ENCODE data around the gene PRRX2. TPM values are rescaled to one million over a fixed set of nuclear protein-coding genes. Genes with fewer than 3 reads are reported as not detected.

PRRX2 gene
- total and polyA plus RNA-seq, 5 donors: 1.8 to 5.7 (median 2.8) TPM

DNA sequence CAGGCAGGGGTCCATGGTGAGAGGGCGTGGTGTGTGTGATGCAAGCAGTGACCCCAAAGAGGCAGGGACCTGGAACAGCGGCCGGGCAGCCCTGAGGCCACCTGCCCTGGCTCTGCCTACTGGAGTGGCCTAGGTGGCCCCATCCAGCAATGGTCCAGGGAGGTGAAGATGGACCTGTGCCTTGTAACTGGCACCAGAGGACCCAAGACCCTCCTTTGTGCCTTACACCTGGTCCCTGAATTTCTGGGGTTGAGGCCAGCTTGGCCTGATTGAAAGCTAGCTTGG, 44.7 kb downstream of the PRRX2 start:
- WGBS: 97% methylated on average over 3 of the region's 3 CpGs
- Histone ChIP-seq H3K4me1 (ENCODE audit: control insufficient read depth, insufficient read depth, low read length) (no peaks in the 10 kb centered on the region), H3K27ac (ENCODE audit: low read length) (no peak overlapping the region), H3K9me3 (ENCODE audit: control insufficient read depth, low read length) (no peaks in the 10 kb centered on the region), H3K4me3 (ENCODE audit: low read length) (no peak overlapping the region), H3K27me3 (ENCODE audit: control insufficient read depth, insufficient read depth) (no peaks in the 10 kb centered on the region)
- DNase-seq (no peak), ATAC-seq (no peak)
- intact Hi-C loops (cut with DNase I): no loop called here

DNA sequence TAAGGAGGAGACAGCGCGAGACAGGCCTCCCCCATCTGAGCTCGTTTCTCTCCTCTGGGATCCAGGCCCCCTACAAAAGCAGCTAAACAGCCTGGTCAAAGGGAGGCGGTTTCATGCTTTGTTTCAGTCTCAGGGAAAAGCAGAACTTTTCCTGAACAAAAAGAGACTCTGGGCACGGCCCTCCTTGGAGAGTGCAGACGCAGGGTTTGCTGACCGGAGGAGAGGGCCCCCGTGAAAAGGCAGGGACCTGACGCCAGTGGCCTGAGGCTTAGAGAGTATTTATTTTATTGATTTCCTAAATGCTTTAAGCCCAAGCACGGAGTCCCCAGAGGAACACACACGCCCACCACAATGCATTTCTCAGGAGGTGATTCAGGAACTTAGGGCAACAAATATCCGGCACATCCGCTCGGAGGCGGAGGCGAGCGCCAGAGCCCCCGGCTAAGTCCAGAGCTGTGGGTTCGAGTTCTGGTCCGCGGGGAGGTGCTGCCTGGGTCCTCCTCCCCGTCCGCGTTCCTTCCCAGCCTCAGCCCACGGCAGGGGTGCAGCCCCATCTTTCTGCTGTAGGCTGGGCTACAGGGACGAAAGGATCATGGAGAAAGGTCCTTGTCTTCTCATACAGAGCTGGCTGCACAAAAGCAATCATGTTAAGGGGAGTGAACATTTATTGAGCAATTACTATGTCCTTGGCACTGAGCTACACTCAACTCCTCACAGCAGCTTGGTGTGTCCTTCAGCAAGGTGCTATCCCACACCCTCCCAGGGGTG, 47.4 kb downstream of the PRRX2 start:
- H3K27ac ChIP-seq (ENCODE audit: low read length): peak overlapping the region; percentile 30
- H3K4me1 ChIP-seq (ENCODE audit: control insufficient read depth, insufficient read depth, low read length): no peaks in the 10 kb centered on the region
- H3K9me3 ChIP-seq (ENCODE audit: control insufficient read depth, low read length): no peaks in the 10 kb centered on the region
- ATAC-seq (peak; percentile 7 to 18), DNase-seq (no peak)
- no peak overlapping the region for H3K4me3 ChIP-seq (ENCODE audit: low read length)
- WGBS: 49% methylated on average over 26 of the region's 26 CpGs
- intact Hi-C loops (cut with DNase I): no loop called here
- H3K27me3 ChIP-seq (ENCODE audit: control insufficient read depth, insufficient read depth): no peaks in the 10 kb centered on the region

DNA sequence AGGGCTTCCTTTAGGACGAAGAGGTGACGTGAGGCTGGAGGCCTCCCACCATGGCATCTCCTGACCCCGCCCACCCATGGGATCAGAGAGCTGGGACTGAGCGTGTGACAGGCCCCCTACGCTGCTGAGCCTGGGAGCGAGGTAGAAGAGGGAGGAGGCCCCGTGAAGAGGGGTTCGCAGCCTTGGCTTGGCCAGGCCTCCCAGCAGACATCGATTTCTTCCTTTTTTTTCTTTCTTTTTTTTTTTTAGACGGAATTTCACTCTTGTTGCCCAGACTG, 47.9 kb downstream of the PRRX2 start:
- H3K27ac ChIP-seq (ENCODE audit: low read length): no peak overlapping the region
- no peak for ATAC-seq

DNA sequence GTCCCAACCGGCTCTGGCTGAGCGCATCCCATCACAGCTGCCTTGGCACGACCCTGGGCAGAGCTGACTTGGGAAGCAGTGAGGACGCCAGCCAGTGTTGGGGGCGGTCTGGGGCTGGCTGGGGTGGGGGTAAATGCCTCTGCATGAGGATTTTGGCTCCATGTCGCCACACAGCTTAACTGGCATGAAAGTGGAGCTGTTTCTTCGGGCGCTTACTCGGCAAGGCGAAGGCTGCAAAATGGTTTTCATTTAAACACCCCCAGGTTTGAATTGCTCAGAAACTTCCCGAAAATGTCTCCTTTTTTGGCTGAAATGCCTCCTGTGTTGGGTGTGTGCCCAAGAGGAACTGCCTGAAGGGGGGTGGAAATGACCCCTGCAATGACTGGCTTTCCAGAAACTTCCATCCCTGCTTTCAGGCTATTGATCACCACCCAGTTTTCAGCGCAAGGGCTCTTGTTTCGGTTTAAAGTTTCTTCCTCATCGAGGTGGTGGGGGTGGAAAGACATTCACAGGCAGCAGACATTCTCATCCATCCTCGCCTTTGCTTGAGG, 49.1 kb downstream of the PRRX2 start:
- intact Hi-C loops (cut with DNase I): no loop called here

More for the DNA sequence above, 47.9 kb downstream of the PRRX2 start:
- intact Hi-C loops (cut with DNase I): no loop called here
- 90% methylated on average over 10 of the region's 10 CpGs for WGBS
- no peaks in the 10 kb centered on the region for H3K9me3 ChIP-seq (ENCODE audit: control insufficient read depth, low read length)
- no peaks in the 10 kb centered on the region for H3K4me1 ChIP-seq (ENCODE audit: control insufficient read depth, insufficient read depth, low read length)
- DNase-seq: no peak
- H3K27me3 ChIP-seq (ENCODE audit: control insufficient read depth, insufficient read depth): no peaks in the 10 kb centered on the region
- no peak overlapping the region for H3K4me3 ChIP-seq (ENCODE audit: low read length)

DNA sequence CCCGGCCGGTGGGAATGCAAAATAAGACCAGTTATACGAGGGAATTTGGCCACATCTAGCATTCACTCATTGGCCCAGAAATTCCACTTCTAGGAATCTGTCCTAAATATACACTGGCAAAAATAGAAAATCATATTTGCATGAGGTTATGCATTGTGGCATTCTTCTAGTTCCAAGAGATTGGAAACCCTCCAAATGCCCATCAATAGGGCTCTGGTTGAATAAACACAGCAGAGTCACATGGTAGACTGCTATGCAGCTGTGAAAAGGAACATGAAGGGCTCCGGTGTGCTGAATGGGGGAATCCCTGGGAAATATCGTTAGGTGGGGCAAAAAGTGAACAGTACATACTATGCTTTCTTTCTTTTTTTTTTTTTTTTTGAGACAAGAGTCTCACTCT, 50.6 kb downstream of the PRRX2 start:
- no peak overlapping the region for H3K27ac ChIP-seq (ENCODE audit: low read length)

More for the DNA sequence above, 49.1 kb downstream of the PRRX2 start:
- Histone ChIP-seq H3K9me3 (ENCODE audit: control insufficient read depth, low read length) (no peaks in the 10 kb centered on the region), H3K27me3 (ENCODE audit: control insufficient read depth, insufficient read depth) (no peaks in the 10 kb centered on the region), H3K27ac (ENCODE audit: low read length) (no peak overlapping the region), H3K4me1 (ENCODE audit: control insufficient read depth, insufficient read depth, low read length) (no peaks in the 10 kb centered on the region), H3K4me3 (ENCODE audit: low read length) (no peak overlapping the region)
- WGBS: 71% methylated on average over 15 of the region's 15 CpGs
- ATAC-seq (no peak), DNase-seq (no peak)

DNA sequence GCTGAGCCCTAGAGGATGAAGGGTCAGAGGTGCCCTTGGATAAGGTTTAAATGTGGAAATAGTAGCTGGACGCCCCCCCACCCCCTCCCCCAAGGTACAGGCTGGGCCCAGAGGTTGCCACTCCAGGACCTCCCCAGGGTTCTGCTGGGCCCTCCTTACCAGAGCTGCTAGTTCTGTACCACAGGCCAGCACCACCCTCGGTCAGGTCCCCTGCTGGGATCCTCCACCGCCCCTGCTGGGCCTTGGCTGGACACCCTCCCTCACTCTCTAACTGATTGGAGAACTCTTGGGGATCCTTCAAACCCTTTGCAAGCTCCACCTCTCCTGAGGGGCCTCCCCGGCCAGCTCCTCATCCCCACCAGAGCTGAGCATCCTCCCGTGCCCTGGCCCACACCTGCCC, 52.5 kb downstream of the PRRX2 start:
- WGBS: 81% methylated on average over 5 of the region's 5 CpGs

More for the DNA sequence above, 50.6 kb downstream of the PRRX2 start:
- ATAC-seq (no peak), DNase-seq (no peak)
- Histone ChIP-seq H3K9me3 (ENCODE audit: control insufficient read depth, low read length) (no peaks in the 10 kb centered on the region), H3K4me1 (ENCODE audit: control insufficient read depth, insufficient read depth, low read length) (no peaks in the 10 kb centered on the region), H3K4me3 (ENCODE audit: low read length) (no peak overlapping the region), H3K27me3 (ENCODE audit: control insufficient read depth, insufficient read depth) (no peaks in the 10 kb centered on the region)
- intact Hi-C loops (cut with DNase I): no loop called here
- WGBS: 56% methylated on average over 5 of the region's 5 CpGs

DNA sequence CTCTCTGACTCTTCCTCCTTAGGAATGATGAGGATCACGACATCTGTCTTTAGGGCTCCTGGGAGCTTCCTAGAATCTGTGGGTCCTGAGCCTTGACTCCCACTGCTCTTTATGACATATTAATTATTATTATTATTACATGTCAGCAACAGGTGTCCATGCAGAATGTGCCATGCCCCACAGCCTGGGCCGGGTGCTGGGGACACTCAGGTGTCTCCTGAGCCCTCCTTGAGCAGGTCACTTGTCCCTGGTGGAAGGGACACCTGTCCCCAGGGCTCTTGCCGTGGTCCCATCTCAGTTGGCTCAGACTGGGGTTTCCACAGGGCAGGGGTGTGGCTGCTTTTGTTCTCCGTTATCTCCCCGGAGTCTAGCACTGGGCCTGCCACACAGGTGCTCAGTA, 53.2 kb downstream of the PRRX2 start:
- intact Hi-C loops (cut with DNase I): no loop called here
- DNase-seq: peak in 1 of 3 donors; percentile 26
- no peak for ATAC-seq
- no peaks in the 10 kb centered on the region for H3K27me3 ChIP-seq (ENCODE audit: control insufficient read depth, insufficient read depth)
- no peaks in the 10 kb centered on the region for H3K9me3 ChIP-seq (ENCODE audit: control insufficient read depth, low read length)
- no peaks in the 10 kb centered on the region for H3K4me1 ChIP-seq (ENCODE audit: control insufficient read depth, insufficient read depth, low read length)
- H3K4me3 ChIP-seq (ENCODE audit: low read length): no peak overlapping the region
- WGBS: 74% methylated on average over 5 of the region's 5 CpGs
- H3K27ac ChIP-seq (ENCODE audit: low read length): no peak overlapping the region

More for the DNA sequence above, 52.5 kb downstream of the PRRX2 start:
- ATAC-seq (peak in 1 of 2 donors; percentile 17), DNase-seq (peak in 1 of 3 donors; percentile 22)
- H3K27me3 ChIP-seq (ENCODE audit: control insufficient read depth, insufficient read depth): no peaks in the 10 kb centered on the region
- no peak overlapping the region for H3K4me3 ChIP-seq (ENCODE audit: low read length)
- no peaks in the 10 kb centered on the region for H3K4me1 ChIP-seq (ENCODE audit: control insufficient read depth, insufficient read depth, low read length)
- intact Hi-C loops (cut with DNase I): no loop called here
- no peak overlapping the region for H3K27ac ChIP-seq (ENCODE audit: low read length)
- H3K9me3 ChIP-seq (ENCODE audit: control insufficient read depth, low read length): no peaks in the 10 kb centered on the region

DNA sequence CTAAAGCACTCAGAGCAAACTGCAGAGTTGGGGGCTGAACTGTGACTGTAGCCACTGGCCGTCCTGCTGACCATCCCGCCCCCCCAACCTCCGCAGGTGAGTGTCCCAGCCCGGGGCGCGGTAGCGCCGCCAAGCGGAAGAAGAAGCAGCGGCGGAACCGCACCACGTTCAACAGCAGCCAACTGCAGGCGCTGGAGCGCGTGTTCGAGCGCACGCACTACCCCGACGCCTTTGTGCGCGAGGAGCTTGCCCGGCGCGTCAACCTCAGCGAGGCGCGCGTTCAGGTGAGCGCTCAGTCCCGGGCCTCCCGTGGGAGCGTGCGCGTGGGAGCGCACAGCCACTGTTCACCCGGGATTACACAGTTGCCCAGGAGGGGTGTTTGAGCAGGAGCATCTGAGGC, 53.7 kb downstream of the PRRX2 start:
- H3K4me1 ChIP-seq (ENCODE audit: control insufficient read depth, insufficient read depth, low read length): no peaks in the 10 kb centered on the region
- DNase-seq (peak in 1 of 3 donors; percentile 33), ATAC-seq (no peak)
- no peak overlapping the region for H3K27ac ChIP-seq (ENCODE audit: low read length)
- intact Hi-C loops (cut with DNase I): no loop called here
- no peaks in the 10 kb centered on the region for H3K9me3 ChIP-seq (ENCODE audit: control insufficient read depth, low read length)
- no peaks in the 10 kb centered on the region for H3K27me3 ChIP-seq (ENCODE audit: control insufficient read depth, insufficient read depth)
- 71% methylated on average over 38 of the region's 38 CpGs for WGBS
- no peak overlapping the region for H3K4me3 ChIP-seq (ENCODE audit: low read length)

DNA sequence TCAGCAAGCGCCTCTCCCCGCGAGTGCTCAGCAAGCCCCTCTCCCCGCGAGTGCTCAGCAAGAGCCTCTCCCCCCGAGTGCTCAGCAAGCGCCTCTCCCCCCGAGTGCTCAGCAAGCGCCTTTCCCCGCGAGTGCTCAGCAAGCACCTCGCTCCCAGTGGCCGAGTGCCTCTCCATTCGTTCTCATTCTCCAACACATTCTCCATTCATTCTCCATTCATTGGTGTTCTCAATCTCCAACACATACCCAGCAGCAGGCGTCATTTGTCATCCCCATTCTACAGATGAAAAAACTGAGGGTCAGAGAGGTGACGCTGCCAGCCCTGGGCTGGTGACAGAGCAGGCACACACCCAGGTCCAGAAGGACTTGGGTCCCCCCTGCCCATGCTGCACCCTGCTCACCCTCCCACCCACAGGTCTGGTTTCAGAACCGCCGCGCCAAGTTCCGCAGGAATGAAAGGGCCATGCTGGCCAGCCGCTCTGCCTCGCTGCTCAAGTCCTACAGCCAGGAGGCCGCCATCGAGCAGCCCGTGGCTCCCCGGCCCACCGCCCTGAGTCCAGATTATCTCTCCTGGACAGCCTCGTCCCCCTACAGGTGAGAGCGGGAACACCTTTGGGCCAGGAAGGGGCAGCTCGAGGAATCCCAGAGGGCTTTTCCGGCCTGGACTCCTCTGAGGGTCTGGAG, 54.9 kb downstream of the PRRX2 start:
- no peak for ATAC-seq
- intact Hi-C loops (cut with DNase I): no loop called here
- Histone ChIP-seq H3K27ac (ENCODE audit: low read length) (no peak overlapping the region), H3K27me3 (ENCODE audit: control insufficient read depth, insufficient read depth) (no peaks in the 10 kb centered on the region), H3K4me3 (ENCODE audit: low read length) (no peak overlapping the region), H3K4me1 (ENCODE audit: control insufficient read depth, insufficient read depth, low read length) (no peaks in the 10 kb centered on the region), H3K9me3 (ENCODE audit: control insufficient read depth, low read length) (no peaks in the 10 kb centered on the region)
- DNase-seq: peak in 1 of 3 donors; percentile 28
- 84% methylated on average over 31 of the region's 31 CpGs for WGBS

DNA sequence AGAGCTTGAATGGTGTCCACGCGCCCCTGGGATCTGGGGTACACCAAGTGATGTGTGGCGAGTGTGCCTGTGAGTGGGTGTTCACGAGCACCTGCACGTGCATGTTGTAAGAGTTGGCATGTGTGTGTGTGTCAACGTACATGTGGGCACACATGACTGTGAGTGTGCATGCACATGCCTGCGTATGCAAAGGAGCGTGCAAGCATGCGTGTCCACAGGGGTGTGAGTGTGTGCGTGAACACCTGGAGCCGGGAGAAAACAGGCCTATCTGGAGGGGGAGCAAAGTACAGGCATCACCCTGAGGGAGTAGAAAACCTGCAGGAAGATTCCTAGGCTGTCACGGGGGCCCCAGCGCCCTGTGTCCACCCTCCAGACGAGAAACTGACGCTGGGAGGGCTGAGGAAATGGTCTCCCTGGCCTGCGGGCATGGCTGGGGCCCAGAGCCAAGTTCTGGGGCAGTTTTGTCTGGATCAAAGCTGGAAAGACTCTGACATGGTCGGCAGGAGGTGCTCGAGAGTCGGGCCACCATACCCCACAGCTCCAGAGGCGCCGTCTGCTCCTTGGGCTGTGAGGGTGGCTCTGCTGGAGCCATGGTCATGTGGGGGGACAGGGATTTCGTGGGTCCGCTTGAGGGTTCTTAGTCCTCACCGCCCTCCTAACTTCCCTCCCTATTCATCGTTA, 55.6 kb downstream of the PRRX2 start:
- peak in 1 of 3 donors; percentile 34 for DNase-seq
- no peak overlapping the region for H3K27ac ChIP-seq (ENCODE audit: low read length)
- WGBS: 82% methylated on average over 25 of the region's 25 CpGs
- intact Hi-C loops (cut with DNase I): no loop called here
- no peaks in the 10 kb centered on the region for H3K27me3 ChIP-seq (ENCODE audit: control insufficient read depth, insufficient read depth)
- no peaks in the 10 kb centered on the region for H3K4me1 ChIP-seq (ENCODE audit: control insufficient read depth, insufficient read depth, low read length)
- no peaks in the 10 kb centered on the region for H3K9me3 ChIP-seq (ENCODE audit: control insufficient read depth, low read length)
- H3K4me3 ChIP-seq (ENCODE audit: low read length): no peak overlapping the region
- no peak for ATAC-seq

DNA sequence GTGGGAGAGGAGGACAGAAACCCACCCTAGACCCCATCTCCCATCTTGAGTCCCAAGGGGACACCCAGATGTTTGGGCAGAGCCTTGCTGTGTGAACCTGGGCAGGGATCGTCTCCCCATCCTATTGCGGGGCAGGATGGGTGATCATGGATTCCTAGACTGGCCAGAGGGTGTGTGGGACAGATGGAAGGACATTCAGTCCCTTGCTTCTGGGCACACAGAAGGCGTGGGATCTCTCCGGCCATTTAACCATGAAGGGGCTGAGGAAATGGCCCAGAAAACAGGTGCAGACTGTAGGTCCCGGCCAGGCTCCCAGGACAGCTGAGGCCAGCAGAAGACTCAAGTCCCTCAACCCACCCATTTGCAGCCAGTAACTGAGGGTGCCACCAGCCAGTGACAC, 57.5 kb downstream of the PRRX2 start:
- no peaks in the 10 kb centered on the region for H3K27me3 ChIP-seq (ENCODE audit: control insufficient read depth, insufficient read depth)
- ATAC-seq (no peak), DNase-seq (peak in 1 of 3 donors; percentile 11)
- no peak overlapping the region for H3K27ac ChIP-seq (ENCODE audit: low read length)
- H3K9me3 ChIP-seq (ENCODE audit: control insufficient read depth, low read length): no peaks in the 10 kb centered on the region
- intact Hi-C loops (cut with DNase I): no loop called here
- WGBS: 90% methylated on average over 5 of the region's 5 CpGs
- H3K4me1 ChIP-seq (ENCODE audit: control insufficient read depth, insufficient read depth, low read length): no peaks in the 10 kb centered on the region
- H3K4me3 ChIP-seq (ENCODE audit: low read length): no peak overlapping the region
